PC-3 (cell line): Measurements from ENCODE around the gene OMD.

ENCODE experiments used
- CTCF ChIP-seq: fragments of 300-600 bp; sonication (generic); conservative IDR thresholded peaks from 2 replicates; pipeline ENCODE4 v1.5.1; 2017; ENCODE audit warnings: antibody characterized with exemption, low read depth, mild to moderate bottlenecking, low read length
- EZH2 ChIP-seq: fragments of 300-600 bp; sonication (generic); IDR thresholded peaks from one replicate; pipeline ENCODE4 v1.6.1; 2017; ENCODE audit warnings: antibody characterized with exemption, mild to moderate bottlenecking, low read length; ENCODE audit not compliant: unreplicated experiment
- EZH2phosphoT487 ChIP-seq: fragments of 300-600 bp; sonication (generic); IDR thresholded peaks from 2 replicates; pipeline ENCODE4 v1.6.1; 2018; ENCODE audit warnings: mild to moderate bottlenecking, antibody characterized with exemption, low read length, borderline replicate concordance

GRCh38 chr9:92405818-92406217 is 18.5 kb downstream of the OMD start:
- no peak for TF ChIP-seq CTCF
- TF ChIP-seq EZH2, result no peak
- TF ChIP-seq EZH2phosphoT487, result no peak
